Measurements from ENCODE around the gene URB2. TPM values are rescaled to one million over a fixed set of nuclear protein-coding genes. Genes with fewer than 3 reads are reported as not detected.

URB2 gene
- total and polyA plus RNA-seq, 2 of the 13 experiments (the other 11 are each of a cell fraction or from before 2014, with no cell fraction given), result 4.0 to 17.6 TPM

- FAIRE-seq (no peak), ATAC-seq (no peak), DNase-seq (ENCODE audit: low spot score) (no peak)
- H3K4me3 ChIP-seq (replicated peaks in 1 of 3; ENCODE audit: insufficient read depth in 1 of 3, low read depth in 2 of 3, low read length in 3 of 3), result no peak overlapping the region
- no peaks in the 10 kb centered on the region for H4K20me1 ChIP-seq (ENCODE audit: insufficient read depth, low read length)
- POLR2A ChIA-PET, result no interaction called here
- H3K79me2 ChIP-seq (ENCODE audit: insufficient read depth, low read length), result peaks cover 4% of the 10 kb centered on the region
- no peak overlapping the region for H3K4me2 ChIP-seq (ENCODE audit: low read depth, low read length)
- intact Hi-C loops (cut with micrococcal nuclease; ENCODE audit: unreplicated experiment), result no loop called here
- no peaks in the 10 kb centered on the region for H3K27me3 ChIP-seq (ENCODE audit: control insufficient read depth in 1 of 2, insufficient read depth in 2 of 2, low read length in 2 of 2)
- no peaks in the 10 kb centered on the region for H3K4me1 ChIP-seq (ENCODE audit: insufficient read depth, low read length)
- in situ Hi-C loops (cut with HindIII; ENCODE audit: extremely low pct_ligation_motif_present, low pct_unique_long_range_greater_than_20kb), result no loop called here
- H2AFZ ChIP-seq (ENCODE audit: low read length), result no peak overlapping the region
- H3K9me3 ChIP-seq (ENCODE audit: low read length), result no peaks in the 10 kb centered on the region
- no peak overlapping the region for H3K27ac ChIP-seq (ENCODE audit: extremely low read length, insufficient read depth, low read length)
- CTCF ChIA-PET (ENCODE audit: low intra/inter-chr PET ratio, low total read pairs), result no interaction called here
- H3K36me3 ChIP-seq (replicated peaks in 1 of 2; ENCODE audit: control insufficient read depth in 1 of 2, insufficient read depth in 2 of 2, low read length in 2 of 2), result peaks cover 23 to 66% of the 10 kb centered on the region in 2 experiments
- no CpG with 5 or more reads among the region's 3 CpGs for WGBS (ENCODE audit: low lambda C conversion rate)
- BruUV-seq (replicated peaks), result no TSS peak
- H3K9ac ChIP-seq (ENCODE audit: insufficient read depth, low read depth, low read length), result no peak overlapping the region
- TF ChIP-seq HNRNPUL1 (IDR thresholded peaks at IDR 0.05; ENCODE audit: low read depth, low read length) (no peak), CHD4 (IDR thresholded peaks at IDR 0.05; ENCODE audit: borderline replicate concordance, low read length) (no peak), U2AF2 (IDR thresholded peaks at IDR 0.05; ENCODE audit: low read depth, low read length) (no peak), ZNF781 (CRISPR knock-in tag; IDR thresholded peaks at IDR 0.05; ENCODE audit: borderline replicate concordance, not compliant biosample characterization) (no peak), ZNF747 (CRISPR knock-in tag; IDR thresholded peaks at IDR 0.05; ENCODE audit: borderline replicate concordance) (no peak), ZNF557 (CRISPR knock-in tag; IDR thresholded peaks at IDR 0.05) (no peak), EEA1 (CRISPR knock-in tag; IDR thresholded peaks at IDR 0.05; ENCODE audit: borderline replicate concordance) (no peak), HMGA1 (CRISPR knock-in tag; conservative IDR thresholded peaks at IDR 0.05) (no peak), KIAA2018 (CRISPR knock-in tag; IDR thresholded peaks at IDR 0.05; ENCODE audit: borderline replicate concordance) (no peak), E2F1 (CRISPR knock-in tag; IDR thresholded peaks at IDR 0.05) (no peak), MLXIP (CRISPR knock-in tag; IDR thresholded peaks at IDR 0.05; ENCODE audit: borderline replicate concordance) (no peak), BATF2 (CRISPR knock-in tag; IDR thresholded peaks at IDR 0.05) (no peak)
Observed at GRCh38 chr1:229641306-229641705, 15.3 kb downstream of the URB2 start.
